Measurements from ENCODE around the gene FOXB2.

FOXB2 gene

DNA sequence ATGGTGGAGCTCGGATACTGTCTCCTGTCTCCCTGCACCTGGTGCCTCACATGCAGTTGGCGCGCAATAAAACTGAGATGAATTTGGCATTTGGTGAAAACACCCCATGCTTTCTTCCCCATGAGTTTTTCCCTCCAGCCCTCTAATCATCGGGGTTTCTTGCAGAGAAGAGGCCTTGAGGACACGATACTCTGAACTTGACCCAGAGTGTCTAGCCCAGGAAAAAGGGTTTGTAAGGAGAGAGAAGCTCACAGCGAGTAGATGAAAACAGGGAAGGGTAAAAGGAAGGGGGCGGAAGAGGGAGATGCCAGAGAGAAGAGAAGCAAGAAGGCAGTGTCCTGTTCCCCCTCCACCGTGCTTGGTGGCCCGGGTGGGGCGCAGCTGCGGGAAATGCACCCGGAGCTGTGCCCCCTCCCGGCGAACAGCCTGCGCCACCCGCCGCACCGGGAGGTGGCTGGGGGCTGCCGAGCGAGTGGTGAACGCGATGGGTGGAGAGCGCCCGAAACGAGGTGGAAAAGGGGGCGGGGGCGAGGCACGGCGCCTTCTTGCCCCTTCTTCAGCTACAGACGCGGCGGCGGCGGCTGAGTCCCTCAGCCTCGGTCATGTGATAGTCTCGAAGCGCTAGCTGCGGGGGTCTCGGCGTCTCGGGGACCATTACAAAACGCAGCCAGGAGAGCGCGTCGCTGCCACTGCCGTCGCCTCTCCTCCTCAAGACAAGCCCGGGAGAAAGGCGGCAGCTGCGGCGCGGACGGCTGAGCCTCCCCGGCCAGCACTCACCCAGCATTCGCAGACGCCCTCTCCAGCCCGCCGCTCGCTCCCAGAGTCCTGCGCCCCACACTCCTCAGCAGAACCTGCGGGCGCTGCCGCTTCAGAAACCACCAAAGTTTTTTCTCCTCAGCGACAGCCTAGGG, 1.1 kb upstream of the FOXB2 start:
- H3K27me3 ChIP-seq (ENCODE audit: insufficient read depth, low read length, poor library complexity) = no peaks in the 10 kb centered on the region
- no peak for ATAC-seq (ENCODE audit: insufficient read depth, low read depth)
- no peaks in the 10 kb centered on the region for H3K4me1 ChIP-seq (ENCODE audit: insufficient read depth, low read length)
- no peaks in the 10 kb centered on the region for H3K79me2 ChIP-seq (ENCODE audit: insufficient read depth, low read length)
- no peak overlapping the region for H3K9ac ChIP-seq (ENCODE audit: low read depth, low read length)
- H3K4me2 ChIP-seq (ENCODE audit: insufficient read depth, low read length) = no peak overlapping the region
- H3K4me3 ChIP-seq (ENCODE audit: low read depth in 1 of 2, low read length in 2 of 2) = no peak overlapping the region
- H4K20me1 ChIP-seq (ENCODE audit: insufficient read depth, low read length) = no peaks in the 10 kb centered on the region
- H3K36me3 ChIP-seq (ENCODE audit: insufficient read depth, low read length) = no peaks in the 10 kb centered on the region
- TF ChIP-seq, protein P1, sequence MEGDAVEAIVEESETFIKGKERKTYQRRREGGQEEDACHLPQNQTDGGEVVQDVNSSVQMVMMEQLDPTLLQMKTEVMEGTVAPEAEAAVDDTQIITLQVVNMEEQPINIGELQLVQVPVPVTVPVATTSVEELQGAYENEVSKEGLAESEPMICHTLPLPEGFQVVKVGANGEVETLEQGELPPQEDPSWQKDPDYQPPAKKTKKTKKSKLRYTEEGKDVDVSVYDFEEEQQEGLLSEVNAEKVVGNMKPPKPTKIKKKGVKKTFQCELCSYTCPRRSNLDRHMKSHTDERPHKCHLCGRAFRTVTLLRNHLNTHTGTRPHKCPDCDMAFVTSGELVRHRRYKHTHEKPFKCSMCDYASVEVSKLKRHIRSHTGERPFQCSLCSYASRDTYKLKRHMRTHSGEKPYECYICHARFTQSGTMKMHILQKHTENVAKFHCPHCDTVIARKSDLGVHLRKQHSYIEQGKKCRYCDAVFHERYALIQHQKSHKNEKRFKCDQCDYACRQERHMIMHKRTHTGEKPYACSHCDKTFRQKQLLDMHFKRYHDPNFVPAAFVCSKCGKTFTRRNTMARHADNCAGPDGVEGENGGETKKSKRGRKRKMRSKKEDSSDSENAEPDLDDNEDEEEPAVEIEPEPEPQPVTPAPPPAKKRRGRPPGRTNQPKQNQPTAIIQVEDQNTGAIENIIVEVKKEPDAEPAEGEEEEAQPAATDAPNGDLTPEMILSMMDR (IDR thresholded peaks at IDR 0.05; ENCODE audit: borderline replicate concordance, extremely low read depth, low read length, poor library complexity, severe bottlenecking) = no peak
- TF ChIP-seq EZH2 (IDR thresholded peaks at IDR 0.05; ENCODE audit: borderline replicate concordance, low read depth, low read length, severe bottlenecking) = no peak
- H3K9me3 ChIP-seq (ENCODE audit: insufficient read depth, low read length, severe bottlenecking) = no peaks in the 10 kb centered on the region
- no peak for DNase-seq
- H2AFZ ChIP-seq (ENCODE audit: low read depth, low read length) = no peak overlapping the region
- no peak overlapping the region for H3K27ac ChIP-seq (ENCODE audit: low read length)

DNA sequence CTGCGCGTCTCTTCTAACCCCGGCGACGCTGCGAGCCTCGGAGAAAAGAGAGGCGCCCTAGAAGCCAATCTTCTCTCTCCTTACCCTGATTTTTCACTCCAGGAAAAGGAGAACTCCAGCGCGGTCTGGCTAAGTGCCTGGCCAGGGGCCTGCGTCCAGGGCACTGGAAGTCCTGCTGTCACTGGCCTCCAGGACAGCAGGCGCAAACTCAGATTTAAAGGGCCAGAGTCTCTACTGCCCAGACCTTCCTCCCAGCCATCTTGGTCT, 553 bp upstream of the FOXB2 start:
- Histone ChIP-seq H3K4me3 (ENCODE audit: low read depth in 1 of 2, low read length in 2 of 2) (no peak overlapping the region), H3K36me3 (ENCODE audit: insufficient read depth, low read length) (no peaks in the 10 kb centered on the region), H3K27ac (ENCODE audit: low read length) (no peak overlapping the region), H3K4me1 (ENCODE audit: insufficient read depth, low read length) (no peaks in the 10 kb centered on the region), H3K4me2 (ENCODE audit: insufficient read depth, low read length) (no peak overlapping the region), H3K27me3 (ENCODE audit: insufficient read depth, low read length, poor library complexity) (no peaks in the 10 kb centered on the region), H4K20me1 (ENCODE audit: insufficient read depth, low read length) (no peaks in the 10 kb centered on the region), H3K9ac (ENCODE audit: low read depth, low read length) (no peak overlapping the region), H2AFZ (ENCODE audit: low read depth, low read length) (no peak overlapping the region), H3K79me2 (ENCODE audit: insufficient read depth, low read length) (no peaks in the 10 kb centered on the region), H3K9me3 (ENCODE audit: insufficient read depth, low read length, severe bottlenecking) (no peaks in the 10 kb centered on the region)
- ATAC-seq (ENCODE audit: insufficient read depth, low read depth) = no peak
- no peak for TF ChIP-seq EZH2 (IDR thresholded peaks at IDR 0.05; ENCODE audit: borderline replicate concordance, low read depth, low read length, severe bottlenecking)
- TF ChIP-seq, protein P1 (IDR thresholded peaks at IDR 0.05; ENCODE audit: borderline replicate concordance, extremely low read depth, low read length, poor library complexity, severe bottlenecking) = no peak
- no peak for DNase-seq

DNA sequence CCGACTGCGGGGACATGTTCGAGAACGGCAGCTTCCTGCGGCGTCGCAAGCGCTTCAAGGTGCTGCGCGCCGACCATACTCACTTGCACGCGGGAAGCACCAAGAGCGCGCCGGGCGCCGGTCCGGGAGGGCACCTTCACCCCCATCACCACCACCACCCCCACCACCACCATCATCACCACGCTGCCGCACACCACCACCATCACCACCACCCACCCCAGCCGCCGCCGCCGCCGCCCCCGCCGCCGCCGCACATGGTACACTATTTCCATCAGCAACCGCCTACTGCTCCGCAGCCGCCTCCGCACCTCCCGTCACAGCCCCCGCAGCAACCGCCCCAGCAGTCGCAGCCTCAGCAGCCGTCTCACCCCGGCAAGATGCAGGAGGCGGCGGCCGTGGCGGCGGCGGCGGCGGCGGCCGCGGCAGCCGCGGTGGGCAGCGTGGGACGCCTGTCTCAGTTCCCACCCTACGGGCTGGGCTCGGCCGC, 514 bp downstream of the FOXB2 start:
- no peaks in the 10 kb centered on the region for H3K4me1 ChIP-seq (ENCODE audit: insufficient read depth, low read length)
- no peaks in the 10 kb centered on the region for H3K9me3 ChIP-seq (ENCODE audit: insufficient read depth, low read length, severe bottlenecking)
- H3K27ac ChIP-seq (ENCODE audit: low read length) = no peak overlapping the region
- DNase-seq (no peak), ATAC-seq (ENCODE audit: insufficient read depth, low read depth) (no peak)
- H3K27me3 ChIP-seq (ENCODE audit: insufficient read depth, low read length, poor library complexity) = no peaks in the 10 kb centered on the region
- H3K36me3 ChIP-seq (ENCODE audit: insufficient read depth, low read length) = no peaks in the 10 kb centered on the region
- no peak overlapping the region for H2AFZ ChIP-seq (ENCODE audit: low read depth, low read length)
- no peaks in the 10 kb centered on the region for H3K79me2 ChIP-seq (ENCODE audit: insufficient read depth, low read length)
- no peak overlapping the region for H3K9ac ChIP-seq (ENCODE audit: low read depth, low read length)
- H4K20me1 ChIP-seq (ENCODE audit: insufficient read depth, low read length) = no peaks in the 10 kb centered on the region
- no peak overlapping the region for H3K4me3 ChIP-seq (ENCODE audit: low read depth in 1 of 2, low read length in 2 of 2)
- no peak overlapping the region for H3K4me2 ChIP-seq (ENCODE audit: insufficient read depth, low read length)
- no peak for TF ChIP-seq EZH2 (IDR thresholded peaks at IDR 0.05; ENCODE audit: borderline replicate concordance, low read depth, low read length, severe bottlenecking)
- TF ChIP-seq, protein P1 (IDR thresholded peaks at IDR 0.05; ENCODE audit: borderline replicate concordance, extremely low read depth, low read length, poor library complexity, severe bottlenecking) = no peak
